ENCODE measurements around the gene OGDH. TPM values are rescaled to one million over a fixed set of nuclear protein-coding genes. Genes with fewer than 3 reads are reported as not detected.

The OGDH gene
- total and polyA plus RNA-seq, 2 of the 4 experiments (the other 2 are of a cell fraction), result 47.4 to 56.5 TPM

DNA sequence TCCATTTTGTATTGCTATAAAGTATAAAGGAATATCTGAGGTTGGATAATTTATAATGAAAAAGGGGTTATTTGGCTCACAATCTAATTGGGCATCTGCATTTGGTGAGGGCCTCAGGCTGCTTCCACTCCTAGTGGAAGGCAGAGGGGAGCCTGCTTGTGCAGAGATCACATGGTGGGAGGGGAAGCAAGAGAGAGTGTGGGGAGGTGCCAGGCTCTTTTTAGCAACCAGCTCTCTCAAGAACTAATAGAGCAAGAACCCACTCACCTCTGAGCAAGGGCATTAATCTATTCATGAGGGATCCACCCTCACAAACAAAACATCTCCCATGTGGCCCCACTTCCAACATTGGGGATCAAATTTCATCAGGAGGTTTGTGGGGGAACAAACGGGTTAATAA lies 64.6 kb downstream of the OGDH start:
- ChIA-PET POLR2A (ENCODE audit: unreplicated experiment) (no interaction called here), CTCF (no interaction called here)
- no peak overlapping the region for H3K14ac ChIP-seq (replicated peaks; ENCODE audit: low read depth, low read length)
- H3K27ac ChIP-seq (ENCODE audit: insufficient read depth, low read length), result no peak overlapping the region
- H3K4ac ChIP-seq (ENCODE audit: low read depth, low read length), result no peak overlapping the region
- peaks cover 28% of the 10 kb centered on the region for H3K36me3 ChIP-seq (ENCODE audit: control insufficient read depth, insufficient read depth, low read length)
- no CpG with 5 or more reads among the region's 1 CpG for WGBS, 2 experiments (ENCODE audit: extremely low coverage in 2 of 2, insufficient read length in 1 of 2)
- no peaks in the 10 kb centered on the region for H3K27me3 ChIP-seq (ENCODE audit: control insufficient read depth, insufficient read depth, low read length)
- dilution Hi-C loops (cut with HindIII; ENCODE audit: low sequenced_read_pairs, unreplicated experiment) (no loop called here), in situ Hi-C loops (cut with MboI; ENCODE audit: low sequenced_read_pairs) (no loop called here), intact Hi-C loops (cut with micrococcal nuclease) (no loop called here)
- BruUV-seq (replicated peaks), result no TSS peak
- no peak for TF ChIP-seq FOS (IDR thresholded peaks at IDR 0.05; ENCODE audit: low read depth, low read length)
- no peak for TF ChIP-seq NFE2L2 (IDR thresholded peaks at IDR 0.05; ENCODE audit: low read depth, low read length)
- no peak for TF ChIP-seq RAD21 (IDR thresholded peaks at IDR 0.05; ENCODE audit: low read length)
- TF ChIP-seq SMC3 (IDR thresholded peaks at IDR 0.05; ENCODE audit: low read depth, low read length), result no peak
- no peak for TF ChIP-seq BHLHE40 (IDR thresholded peaks at IDR 0.05; ENCODE audit: low read depth, low read length)
- no peak for TF ChIP-seq MXI1 (IDR thresholded peaks at IDR 0.05; ENCODE audit: borderline replicate concordance, low read depth, low read length)
- TF ChIP-seq, protein P1, sequence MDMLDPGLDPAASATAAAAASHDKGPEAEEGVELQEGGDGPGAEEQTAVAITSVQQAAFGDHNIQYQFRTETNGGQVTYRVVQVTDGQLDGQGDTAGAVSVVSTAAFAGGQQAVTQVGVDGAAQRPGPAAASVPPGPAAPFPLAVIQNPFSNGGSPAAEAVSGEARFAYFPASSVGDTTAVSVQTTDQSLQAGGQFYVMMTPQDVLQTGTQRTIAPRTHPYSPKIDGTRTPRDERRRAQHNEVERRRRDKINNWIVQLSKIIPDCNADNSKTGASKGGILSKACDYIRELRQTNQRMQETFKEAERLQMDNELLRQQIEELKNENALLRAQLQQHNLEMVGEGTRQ (IDR thresholded peaks at IDR 0.05; ENCODE audit: low read depth, low read length), result no peak
- no peak for TF ChIP-seq RFX5 (IDR thresholded peaks at IDR 0.05; ENCODE audit: low read depth, low read length)
- H4K5ac ChIP-seq (ENCODE audit: low read depth, low read length), result no peak overlapping the region
- peaks cover 23% of the 10 kb centered on the region for H3K9me1 ChIP-seq (ENCODE audit: insufficient read depth, low read length)
- no peak for DNase-seq
- H3K56ac ChIP-seq (ENCODE audit: extremely low read depth, insufficient read depth, low read length), result no peak overlapping the region
- H3K79me1 ChIP-seq (ENCODE audit: low read depth in 1 of 2, low read length in 2 of 2), result peaks cover 8 to 19% of the 10 kb centered on the region in 2 experiments
- no peaks in the 10 kb centered on the region for H3K9me3 ChIP-seq (ENCODE audit: control insufficient read depth, insufficient read depth, low read length)
- no peak overlapping the region for H3K18ac ChIP-seq (ENCODE audit: low read depth, low read length)
- H3K9ac ChIP-seq (ENCODE audit: low read depth, low read length), result no peak overlapping the region
- H3K4me3 ChIP-seq (ENCODE audit: insufficient read depth, low read depth, low read length), result no peak overlapping the region
- H2BK5ac ChIP-seq (ENCODE audit: low read depth, low read length, poor library complexity, severe bottlenecking), result no peak overlapping the region
- no peaks in the 10 kb centered on the region for H3K4me1 ChIP-seq (ENCODE audit: control insufficient read depth, insufficient read depth, low read length)
- H2BK15ac ChIP-seq (ENCODE audit: low read depth, low read length), result no peak overlapping the region
- H4K91ac ChIP-seq (ENCODE audit: insufficient read depth, low read depth, low read length), result no peak overlapping the region
- no peak overlapping the region for H2BK20ac ChIP-seq (ENCODE audit: low read depth, low read length)
- H2BK120ac ChIP-seq (ENCODE audit: low read depth, low read length), result no peak overlapping the region
- no peak overlapping the region for H2AFZ ChIP-seq (replicated peaks; ENCODE audit: low read length, poor library complexity)
- H4K20me1 ChIP-seq (ENCODE audit: insufficient read depth, low read length), result no peaks in the 10 kb centered on the region
- no peak overlapping the region for H2AK5ac ChIP-seq (ENCODE audit: low read depth, low read length)
- ATAC-seq (ENCODE audit: low read depth), result no peak
- H3K23ac ChIP-seq (ENCODE audit: low read depth, low read length), result no peak overlapping the region
- H2AK9ac ChIP-seq (replicated peaks; ENCODE audit: low read depth, low read length, poor library complexity), result no peak overlapping the region
- no peak overlapping the region for H4K8ac ChIP-seq (ENCODE audit: low read depth in 2 of 2, low read length in 2 of 2)
- H3K4me2 ChIP-seq (ENCODE audit: low read depth, low read length), result no peak overlapping the region

Measured in IMR-90 (cell line).